Heart left ventricle (tissue), 16 donors: Measurements from ENCODE around the gene TRAPPC2. TPM values are rescaled to one million over a fixed set of nuclear protein-coding genes. Genes with fewer than 3 reads are reported as not detected.
A peak's percentile ranks its signal among the peaks of the same experiment; 100 is the strongest.

Experiments
- ATAC-seq, 4 donors: fragments of 200-7000 bp; cut with Tn5 transposase; one replicate each; pipeline ENCODE4 v1.9.1; 2020 to 2022; ENCODE audit warnings: moderate library complexity in 4 of 4, mild to moderate bottlenecking in 3 of 4, moderate number of reproducible peaks in 1 of 4
- DNase-seq, 5 donors: peaks; one replicate each; pipeline ENCODE4 v3.0.0-alpha.2; 2020
- H3K27ac ChIP-seq, 12 donors: fragments of 200-600 bp; sonication (generic) in 4 of 12; one replicate each; pipeline versions ENCODE4 v1.5.0 to v1.8.0; 2016 to 2022; ENCODE audit warnings: mild to moderate bottlenecking in 2 of 12
- H3K27me3 ChIP-seq, 9 donors: fragments of 200-600 bp; sonication (generic) in 2 of 9; one replicate each; pipeline versions ENCODE4 v1.5.1 to v1.8.0; 2016 to 2022; ENCODE audit warnings: mild to moderate bottlenecking in 3 of 9
- H3K36me3 ChIP-seq, 9 donors: fragments of 200-600 bp; sonication (generic) in 2 of 9; one replicate each; pipeline versions ENCODE4 v1.5.0 to v1.8.0; 2018 to 2022; ENCODE audit warnings: mild to moderate bottlenecking in 2 of 9
- H3K4me1 ChIP-seq, 12 donors: fragments of 200-600 bp; sonication (generic) in 4 of 12; one replicate each; pipeline versions ENCODE4 v1.5.0 to v1.8.0; 2016 to 2022; ENCODE audit warnings: mild to moderate bottlenecking in 3 of 12
- H3K4me3 ChIP-seq, 12 donors: fragments of 200-600 bp; sonication (generic) in 4 of 12; one replicate each; pipeline versions ENCODE4 v1.5.0 to v1.8.0; 2017 to 2022; ENCODE audit warnings: mild to moderate bottlenecking in 9 of 12, moderate library complexity in 4 of 12
- H3K9me3 ChIP-seq, 12 donors: fragments of 200-600 bp; sonication (generic) in 4 of 12; one replicate each; pipeline versions ENCODE4 v1.5.0 to v1.8.0; 2016 to 2022; ENCODE audit warnings: mild to moderate bottlenecking in 1 of 12
- POLR2A ChIP-seq, 2 donors: fragments of 450-650 bp; IDR thresholded peaks; one replicate each; pipeline ENCODE4 v1.6.1; 2017; ENCODE audit warnings: antibody characterized with exemption in 2 of 2, mild to moderate bottlenecking in 2 of 2, moderate library complexity in 2 of 2
- WGBS, 4 donors: extraction: QIAGEN DNeasy Blood & Tissue Kit in 2 of 4; methylation state at CpG; one replicate each; pipeline versions ENCODE4 v1.1.5 to v1.1.7; 2013 to 2018; 5-methylcytosine and 5-hydroxymethylcytosine counted together
- intact Hi-C, 10 donors: fragments of 100-400 bp; cut with DNase I; formaldehyde crosslinking; loops; one replicate each; pipeline versions ENCODE4 v1.11.1 to v1.14.2; 2022
- polyA plus RNA-seq, 2 donors: library from polyadenylated mRNA; stranded (reverse); fragments of 200-250 nt; gene quantifications; one replicate each; pipeline ENCODE4 v1.2.3, GENCODE V29; 2013
- total RNA-seq, 9 donors: library from RNA; depleted of rRNA in 2 of 9; stranded (reverse); fragments of >200 nt in 2 of 9; fragmentation: NEBNext Ultra II Directional in 3 of 9; extraction: Animal tissue kit (Norgen Biotek cat#: 25700) in 3 of 9; gene quantifications; one replicate each; pipeline versions ENCODE4 v1.1.0 to v1.2.4, GENCODE V29; 2016 to 2023
- TF ChIP-seq, protein P1 (sequence below), 12 donors: fragments of 200-600 bp; sonication (generic) in 4 of 12; IDR thresholded peaks; one replicate each; pipeline versions ENCODE4 v1.5.0 to v1.8.0; 2018 to 2022; ENCODE audit warnings: antibody characterized with exemption in 12 of 12, mild to moderate bottlenecking in 5 of 12
- donor health status: ischemic (EF 13 %, LVEDD 7.1; RV severe dilation, severe dysfunction).
- donor health status: healthy with polysubstance abuse.
- donor health status: DM: no; HTN: yes; CAD: no.
- donor health status: DM: no; HTN: no; CAD: no.
- donor health status: ischemic (EF 25% LVEDD 6.9; RV normal size, moderate dysfunction).
- donor health status: ischemic (EF 25% LVEDD 5.7; RV mildly dilated, moderate dysfunction).
- donor health status: healthy.
- donor health status: DM: yes; HTN: yes; CAD: no.
- donor health status: ischemic (EF 35%, LVEDD 5.7; RV mildly dilated, moderate dysfunction).
- donor health status: nonischemic (EF 11% LVEDD 7.7; RV severe dilation, severe dysfunction).
- donor health status: DM: yes; HTN: yes; CAD: no.
- donor health status: PGD.
- donor health status: ischemic (EF 29% LVEDD 5.4; RV normal size, mild dysfunction).
- donor health status: nonischemic (EF 23%, LVEDD 6.1; RV moderate dilation, normal function).

The TRAPPC2 gene
- total and polyA plus RNA-seq, 11 donors = 3.5 to 11.1 (median 5.2) TPM

DNA sequence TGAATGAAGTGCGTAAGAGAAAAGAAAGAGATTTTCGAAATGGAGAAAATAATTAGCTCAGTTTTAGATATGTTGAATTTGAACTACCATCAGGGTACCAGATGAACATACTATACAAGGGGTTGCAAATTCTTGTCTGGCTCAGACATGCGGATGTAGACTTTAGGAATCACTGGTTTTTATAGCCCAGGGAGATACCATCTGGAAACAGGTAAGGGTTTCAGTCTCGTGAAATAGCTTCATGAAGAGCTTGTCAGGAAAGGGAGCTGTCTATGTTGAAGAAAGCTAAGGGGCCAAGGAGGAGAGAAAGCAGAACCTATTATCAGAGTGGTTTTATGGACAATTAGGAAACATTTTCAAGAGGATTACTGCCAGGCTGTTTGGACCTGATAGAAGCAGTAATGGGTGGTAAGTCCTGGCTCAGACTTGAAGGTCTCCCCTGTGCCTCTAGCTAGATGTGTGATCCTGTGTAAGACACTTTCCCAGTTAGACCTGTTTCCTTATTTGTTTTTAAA, 38.8 kb downstream of the TRAPPC2 start:
- Histone ChIP-seq H3K9me3 (no peaks in the 10 kb centered on the region), H3K27me3 (peaks cover 0 to 37% (median 0%) of the 10 kb centered on the region in 9 donors), H3K4me1 (peaks cover 0 to 78% (median 47%) of the 10 kb centered on the region in 12 donors), H3K4me3 (no peak overlapping the region), H3K36me3 (no peaks in the 10 kb centered on the region), H3K27ac (no peak overlapping the region)
- DNase-seq (no peak), ATAC-seq (no peak)
- 81 to 91% (median 85%) methylated on average over 4 of the region's 4 CpGs for WGBS, 4 donors
- intact Hi-C loops = loop anchor here in 1 of 10 donors (5.0 kb wide), 1 partner anchor 37 kb away; the partner anchor contains the start of genes OFD1 and TRAPPC2
- TF ChIP-seq, protein P1, sequence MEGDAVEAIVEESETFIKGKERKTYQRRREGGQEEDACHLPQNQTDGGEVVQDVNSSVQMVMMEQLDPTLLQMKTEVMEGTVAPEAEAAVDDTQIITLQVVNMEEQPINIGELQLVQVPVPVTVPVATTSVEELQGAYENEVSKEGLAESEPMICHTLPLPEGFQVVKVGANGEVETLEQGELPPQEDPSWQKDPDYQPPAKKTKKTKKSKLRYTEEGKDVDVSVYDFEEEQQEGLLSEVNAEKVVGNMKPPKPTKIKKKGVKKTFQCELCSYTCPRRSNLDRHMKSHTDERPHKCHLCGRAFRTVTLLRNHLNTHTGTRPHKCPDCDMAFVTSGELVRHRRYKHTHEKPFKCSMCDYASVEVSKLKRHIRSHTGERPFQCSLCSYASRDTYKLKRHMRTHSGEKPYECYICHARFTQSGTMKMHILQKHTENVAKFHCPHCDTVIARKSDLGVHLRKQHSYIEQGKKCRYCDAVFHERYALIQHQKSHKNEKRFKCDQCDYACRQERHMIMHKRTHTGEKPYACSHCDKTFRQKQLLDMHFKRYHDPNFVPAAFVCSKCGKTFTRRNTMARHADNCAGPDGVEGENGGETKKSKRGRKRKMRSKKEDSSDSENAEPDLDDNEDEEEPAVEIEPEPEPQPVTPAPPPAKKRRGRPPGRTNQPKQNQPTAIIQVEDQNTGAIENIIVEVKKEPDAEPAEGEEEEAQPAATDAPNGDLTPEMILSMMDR (IDR thresholded peaks at IDR 0.05) = no peak
- TF ChIP-seq POLR2A (IDR thresholded peaks at IDR 0.05) = no peak

- H3K9me3 ChIP-seq = no peaks in the 10 kb centered on the region
- peaks cover 0 to 42% (median 0%) of the 10 kb centered on the region in 9 donors for H3K27me3 ChIP-seq
- TF ChIP-seq POLR2A (IDR thresholded peaks at IDR 0.05) = no peak
- TF ChIP-seq, protein P1 (IDR thresholded peaks at IDR 0.05) = no peak
- H3K36me3 ChIP-seq = no peaks in the 10 kb centered on the region
- intact Hi-C loops = loop anchor here in 1 of 10 donors (5.0 kb wide), 1 partner anchor 37 kb away; the partner anchor contains the start of genes OFD1 and TRAPPC2
- WGBS, 4 donors = 56 to 77% (median 60%) methylated on average over 8 of the region's 8 CpGs
- peaks cover 0 to 76% (median 44%) of the 10 kb centered on the region in 12 donors for H3K4me1 ChIP-seq
- no peak overlapping the region for H3K4me3 ChIP-seq
- ATAC-seq (no peak), DNase-seq (no peak)
- H3K27ac ChIP-seq = no peak overlapping the region
These were observed 39.4 kb downstream of the TRAPPC2 start for GRCh38 chrX:13694983-13695382.

DNA sequence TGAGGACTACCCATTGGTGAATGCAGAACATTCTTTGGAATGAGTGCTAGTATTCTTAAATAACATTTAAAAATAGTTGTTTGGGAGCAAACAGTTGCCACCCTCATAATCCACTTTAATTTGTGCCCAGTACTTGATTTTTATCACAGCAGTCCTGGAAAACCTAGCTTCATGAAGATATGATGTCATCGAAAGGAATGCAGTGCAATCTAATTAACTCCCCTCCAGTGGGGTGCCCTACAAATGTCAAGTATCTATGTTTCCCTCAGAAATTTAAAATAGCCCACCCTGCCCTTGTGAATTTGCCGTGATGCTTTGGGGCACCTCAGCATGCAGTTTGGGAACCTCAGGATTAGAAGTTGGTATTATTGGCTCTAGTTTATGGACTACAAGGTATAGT, 40.1 kb downstream of the TRAPPC2 start:
- TF ChIP-seq POLR2A (IDR thresholded peaks at IDR 0.05) = no peak
- WGBS, 4 donors = 44 to 53% (median 47%) methylated on average over 2 of the region's 2 CpGs
- peaks cover 0 to 47% (median 0%) of the 10 kb centered on the region in 9 donors for H3K27me3 ChIP-seq
- no peaks in the 10 kb centered on the region for H3K9me3 ChIP-seq
- no peak for DNase-seq
- H3K27ac ChIP-seq = no peak overlapping the region
- ATAC-seq = no peak
- H3K4me1 ChIP-seq = peaks cover 0 to 70% (median 39%) of the 10 kb centered on the region in 12 donors
- intact Hi-C loops = no loop called here
- no peaks in the 10 kb centered on the region for H3K36me3 ChIP-seq
- H3K4me3 ChIP-seq = no peak overlapping the region

DNA sequence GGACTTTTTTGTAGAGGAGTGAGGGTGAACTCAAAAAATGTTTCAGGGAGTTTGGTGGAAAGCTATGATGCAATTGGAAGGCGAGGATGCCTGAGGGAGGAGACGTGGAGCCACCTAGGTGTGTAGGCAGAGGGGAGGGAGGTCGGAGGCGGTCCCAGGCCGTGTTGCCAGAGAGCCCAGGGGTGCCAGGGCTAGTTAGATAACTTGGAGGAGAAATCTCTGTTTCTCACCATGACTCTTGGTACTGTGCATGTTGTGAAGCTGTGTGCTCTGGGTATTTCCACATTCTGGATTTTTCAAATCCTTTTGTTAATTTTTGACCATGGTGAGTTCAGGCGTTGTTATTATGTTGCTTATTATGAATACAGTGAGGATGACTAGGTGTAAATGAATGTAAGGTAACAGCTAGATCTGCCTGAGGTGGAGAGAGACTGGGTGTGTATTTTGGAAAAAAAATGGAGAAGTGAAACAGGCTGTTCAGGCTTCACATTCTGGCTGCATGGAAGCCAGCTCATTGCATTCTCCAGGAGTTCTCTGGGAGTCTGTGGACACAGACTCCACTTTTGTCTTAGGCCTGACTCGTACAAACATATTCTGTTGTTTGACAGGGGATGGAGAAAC, 41.0 kb downstream of the TRAPPC2 start:
- no peak for ATAC-seq
- peaks cover 0 to 61% (median 34%) of the 10 kb centered on the region in 12 donors for H3K4me1 ChIP-seq
- H3K27me3 ChIP-seq = peaks cover 0 to 54% (median 0%) of the 10 kb centered on the region in 9 donors
- TF ChIP-seq, protein P1 (IDR thresholded peaks at IDR 0.05) = no peak
- TF ChIP-seq POLR2A (IDR thresholded peaks at IDR 0.05) = no peak
- no peak overlapping the region for H3K4me3 ChIP-seq
- WGBS, 4 donors = 40 to 60% (median 52%) methylated on average over 7 of the region's 7 CpGs
- intact Hi-C loops = loop anchor here in 1 of 10 donors (1.0 kb wide), 1 partner anchor 11 kb away; no protein-coding TSS in a partner anchor
- peak overlapping the region in 1 of 12 donors; percentile 10 for H3K27ac ChIP-seq
- H3K9me3 ChIP-seq = no peaks in the 10 kb centered on the region
- no peak for DNase-seq
- no peaks in the 10 kb centered on the region for H3K36me3 ChIP-seq
